OCI-LY3 (cell line): ENCODE measurements around the gene QRICH2.

Source experiments
- CTCF ChIP-seq: fragments of 200-600, 300-600 bp; sonication (generic); IDR thresholded peaks from 2 replicates; pipeline ENCODE4 v1.5.1; 2014; ENCODE audit warnings: antibody characterized with exemption, low read length, low read depth
- EZH2phosphoT487 ChIP-seq: fragments of 200-600 bp; shearing (Covaris generic); IDR thresholded peaks from 2 replicates; pipeline ENCODE4 v1.6.1; 2018; ENCODE audit warnings: antibody characterized with exemption, mixed run types, low read depth

GRCh38 chr17:76240461-76241203, 67.4 kb downstream of the QRICH2 start, which contains the start of gene RNF157:
- TF ChIP-seq CTCF, result no peak
- no peak for TF ChIP-seq EZH2phosphoT487
